OCI-LY1 (cell line): ENCODE measurements around the gene ZNF385D.

ENCODE experiments used
- H2AFZ ChIP-seq: fragments of 200-600 bp; sonication (generic), shearing (Covaris generic); 2 replicates; pipeline ENCODE4 v1.6.0; 2014; ENCODE audit warnings: antibody characterized with exemption, mild to moderate bottlenecking, low read length
- H3F3A ChIP-seq: fragments of 200-600 bp; sonication (generic), shearing (Covaris generic); 2 replicates; pipeline ENCODE4 v1.6.0; 2014; ENCODE audit warnings: mild to moderate bottlenecking, antibody characterized with exemption, low read length, moderate library complexity; ENCODE audit not compliant: insufficient read depth
- H3K27ac ChIP-seq: fragments of 200-600 bp; sonication (generic); 2 replicates; pipeline ENCODE4 v1.5.1; 2014; ENCODE audit warnings: low read length, mixed run types, mild to moderate bottlenecking, low read depth; ENCODE audit not compliant: poor library complexity, severe bottlenecking
- H3K27me3 ChIP-seq: fragments of 200-600 bp; sonication (generic); 2 replicates; pipeline ENCODE4 v1.6.0; 2014; ENCODE audit warnings: antibody characterized with exemption, mild to moderate bottlenecking, low read length, moderate library complexity; ENCODE audit not compliant: insufficient read depth
- H3K36me3 ChIP-seq: fragments of 200-600 bp; sonication (generic); 2 replicates; pipeline ENCODE4 v1.6.1; 2014; ENCODE audit warnings: mild to moderate bottlenecking, antibody characterized with exemption, low read length, moderate library complexity, mixed read lengths; ENCODE audit not compliant: insufficient read depth
- H3K4me1 ChIP-seq: fragments of 200-600 bp; sonication (generic); 2 replicates; pipeline ENCODE4 v1.5.1; 2014; ENCODE audit warnings: mild to moderate bottlenecking, low read length, moderate library complexity; ENCODE audit not compliant: insufficient read depth, severe bottlenecking
- H3K4me2 ChIP-seq: fragments of 200-600 bp; sonication (generic), shearing (Covaris generic); 2 replicates; pipeline ENCODE4 v1.6.1; 2014; ENCODE audit warnings: low read length
- H3K4me3 ChIP-seq: fragments of 200-600 bp; sonication (generic); 2 replicates; pipeline ENCODE4 v1.5.1; 2014; ENCODE audit warnings: low read length, low read depth, mild to moderate bottlenecking, mixed read lengths; ENCODE audit not compliant: poor library complexity, severe bottlenecking
- H3K79me2 ChIP-seq: fragments of 200-600 bp; shearing (Covaris generic); 2 replicates; pipeline ENCODE4 v1.6.1; 2016; ENCODE audit warnings: mixed run types, low read length, mixed read lengths; ENCODE audit not compliant: insufficient read depth
- H3K9ac ChIP-seq: fragments of 200-600 bp; sonication (generic), shearing (Covaris generic); 2 replicates; pipeline ENCODE4 v1.6.1; 2014; ENCODE audit warnings: mild to moderate bottlenecking, low read length, mixed read lengths
- H3K9me2 ChIP-seq: fragments of 200-600 bp; sonication (generic), shearing (Covaris generic); 2 replicates; pipeline ENCODE4 v1.6.1; 2014; ENCODE audit warnings: low read depth, mild to moderate bottlenecking, low read length, mixed read lengths
- H3K9me3 ChIP-seq: fragments of 200-600 bp; shearing (Covaris generic); 2 replicates; pipeline ENCODE4 v1.6.1; 2014; ENCODE audit warnings: low read length, mixed read lengths
- H4K20me1 ChIP-seq: fragments of 200-600 bp; sonication (generic), shearing (Covaris generic); 2 replicates; pipeline ENCODE4 v1.6.0; 2016; ENCODE audit warnings: mild to moderate bottlenecking, low read length; ENCODE audit not compliant: insufficient read depth
- EZH2 ChIP-seq: fragments of 200-600 bp; sonication (generic), shearing (Covaris generic); IDR thresholded peaks from 2 replicates; pipeline ENCODE4 v1.8.0; 2017; ENCODE audit warnings: borderline replicate concordance, mixed run types, mild to moderate bottlenecking, antibody characterized with exemption, low read length, moderate library complexity, mixed read lengths
- TF ChIP-seq, protein P1 (sequence below): fragments of 200-600 bp; sonication (generic), shearing (Covaris generic); IDR thresholded peaks from 2 replicates; pipeline ENCODE4 v1.5.1; 2017; ENCODE audit warnings: mild to moderate bottlenecking, antibody characterized with exemption, low read length, moderate library complexity, mixed read lengths

ZNF385D gene

DNA sequence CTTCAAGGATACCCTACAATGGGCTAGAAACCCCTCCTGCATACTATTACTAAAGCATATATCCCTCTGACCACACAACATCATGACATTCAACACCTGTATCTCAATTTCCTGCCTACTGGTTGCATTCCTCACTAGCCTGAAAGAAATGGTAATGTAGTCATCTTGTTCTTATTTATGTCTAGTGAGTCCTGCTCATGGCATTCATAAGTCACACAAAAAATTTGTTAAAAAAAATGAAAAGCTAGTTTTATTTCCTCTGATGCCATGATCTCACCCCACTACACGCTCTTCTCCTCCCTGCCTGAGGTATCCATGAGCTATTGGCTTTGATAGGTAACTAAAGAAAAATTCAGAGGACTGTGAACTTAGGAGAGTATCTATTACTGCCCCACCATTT lies 284.5 kb downstream of the ZNF385D start:
- TF ChIP-seq EZH2, result no peak
- TF ChIP-seq, protein P1, sequence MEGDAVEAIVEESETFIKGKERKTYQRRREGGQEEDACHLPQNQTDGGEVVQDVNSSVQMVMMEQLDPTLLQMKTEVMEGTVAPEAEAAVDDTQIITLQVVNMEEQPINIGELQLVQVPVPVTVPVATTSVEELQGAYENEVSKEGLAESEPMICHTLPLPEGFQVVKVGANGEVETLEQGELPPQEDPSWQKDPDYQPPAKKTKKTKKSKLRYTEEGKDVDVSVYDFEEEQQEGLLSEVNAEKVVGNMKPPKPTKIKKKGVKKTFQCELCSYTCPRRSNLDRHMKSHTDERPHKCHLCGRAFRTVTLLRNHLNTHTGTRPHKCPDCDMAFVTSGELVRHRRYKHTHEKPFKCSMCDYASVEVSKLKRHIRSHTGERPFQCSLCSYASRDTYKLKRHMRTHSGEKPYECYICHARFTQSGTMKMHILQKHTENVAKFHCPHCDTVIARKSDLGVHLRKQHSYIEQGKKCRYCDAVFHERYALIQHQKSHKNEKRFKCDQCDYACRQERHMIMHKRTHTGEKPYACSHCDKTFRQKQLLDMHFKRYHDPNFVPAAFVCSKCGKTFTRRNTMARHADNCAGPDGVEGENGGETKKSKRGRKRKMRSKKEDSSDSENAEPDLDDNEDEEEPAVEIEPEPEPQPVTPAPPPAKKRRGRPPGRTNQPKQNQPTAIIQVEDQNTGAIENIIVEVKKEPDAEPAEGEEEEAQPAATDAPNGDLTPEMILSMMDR, result no peak
- Histone ChIP-seq H3K36me3 (no peaks in the 10 kb centered on the region), H3K4me3 (no peak overlapping the region), H3K79me2 (no peaks in the 10 kb centered on the region), H3K9me2 (no peaks in the 10 kb centered on the region), H3K4me1 (no peaks in the 10 kb centered on the region), H3K27me3 (no peaks in the 10 kb centered on the region), H3K4me2 (no peak overlapping the region), H3K9ac (no peak overlapping the region), H3K9me3 (no peaks in the 10 kb centered on the region), H3K27ac (no peak overlapping the region), H3F3A (no peaks in the 10 kb centered on the region), H2AFZ (no peak overlapping the region), H4K20me1 (no peaks in the 10 kb centered on the region)

DNA sequence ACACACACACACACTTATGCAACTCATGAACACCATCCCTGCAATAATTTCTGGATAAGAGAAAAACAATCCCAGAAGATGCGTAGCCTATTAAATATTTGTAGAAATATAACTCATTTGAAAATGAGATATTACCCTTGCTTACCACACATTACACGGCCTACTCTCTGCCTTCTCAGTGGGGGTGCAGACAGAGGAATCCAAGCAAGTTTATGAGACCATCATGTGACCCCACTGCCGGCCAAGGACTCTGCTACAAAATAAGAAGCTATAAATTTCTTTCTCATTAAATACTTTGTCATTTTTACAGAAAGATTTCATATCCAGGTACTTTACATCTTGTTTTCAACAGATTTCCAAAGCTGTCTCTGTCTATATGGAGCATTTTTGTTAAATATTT lies 286.3 kb downstream of the ZNF385D start:
- H3K79me2 ChIP-seq, result no peaks in the 10 kb centered on the region
- no peaks in the 10 kb centered on the region for H4K20me1 ChIP-seq
- no peak overlapping the region for H2AFZ ChIP-seq

DNA sequence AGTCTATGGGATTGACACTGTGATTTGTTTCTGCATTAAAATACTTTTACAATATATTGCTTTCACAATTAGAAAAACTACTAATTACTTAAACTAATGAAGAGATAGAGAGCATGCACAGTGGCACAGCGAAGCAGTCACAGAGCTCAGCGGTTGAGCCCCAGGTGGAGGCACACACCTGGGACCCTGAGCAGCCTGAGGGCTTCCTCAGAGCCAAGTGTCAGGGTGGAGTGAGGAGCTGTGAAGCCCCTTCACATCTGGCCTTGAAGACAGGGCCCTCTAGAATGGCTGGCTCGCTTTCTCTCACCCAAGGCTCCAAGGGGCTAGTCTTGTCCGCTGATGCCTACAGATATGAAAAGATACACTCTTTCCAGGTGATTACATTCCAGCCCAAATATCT lies 287.7 kb downstream of the ZNF385D start:
- Histone ChIP-seq H3K9me2 (no peaks in the 10 kb centered on the region), H3K79me2 (no peaks in the 10 kb centered on the region), H3K27me3 (no peaks in the 10 kb centered on the region), H3F3A (no peaks in the 10 kb centered on the region), H2AFZ (no peak overlapping the region), H3K27ac (no peak overlapping the region), H3K4me1 (no peaks in the 10 kb centered on the region), H3K9me3 (no peaks in the 10 kb centered on the region), H3K36me3 (no peaks in the 10 kb centered on the region), H3K9ac (no peak overlapping the region), H3K4me2 (no peak overlapping the region), H4K20me1 (no peaks in the 10 kb centered on the region), H3K4me3 (no peak overlapping the region)
- TF ChIP-seq, protein P1, result no peak
- no peak for TF ChIP-seq EZH2

More for the DNA sequence above, 286.3 kb downstream of the ZNF385D start:
- Histone ChIP-seq H3K27ac (no peak overlapping the region), H3F3A (no peaks in the 10 kb centered on the region), H3K27me3 (no peaks in the 10 kb centered on the region), H3K9me2 (no peaks in the 10 kb centered on the region), H3K4me1 (no peaks in the 10 kb centered on the region), H3K4me2 (no peak overlapping the region), H3K36me3 (no peaks in the 10 kb centered on the region), H3K9ac (no peak overlapping the region), H3K9me3 (no peaks in the 10 kb centered on the region), H3K4me3 (no peak overlapping the region)
- TF ChIP-seq, protein P1, result no peak
- TF ChIP-seq EZH2, result no peak
